Upper lobe of right lung (tissue), 1 donor: ENCODE results near the gene TEAD4. TPM values are rescaled to one million over a fixed set of nuclear protein-coding genes. Genes with fewer than 3 reads are reported as not detected.

Experiments used
- ATAC-seq: fragments of 200-7000 bp; cut with Tn5 transposase; one replicate; pipeline ENCODE4 v1.9.1; 2020; ENCODE audit warnings: mild to moderate bottlenecking, moderate library complexity
- DNase-seq: peaks from one replicate; pipeline ENCODE4 v3.0.0-alpha.2; 2020
- H3K27ac ChIP-seq: fragments of 200-600 bp; one replicate; pipeline ENCODE4 v1.8.0; 2022
- H3K27me3 ChIP-seq: fragments of 200-600 bp; one replicate; pipeline ENCODE4 v1.8.0; 2022; ENCODE audit warnings: mild to moderate bottlenecking
- H3K36me3 ChIP-seq: fragments of 200-600 bp; one replicate; pipeline ENCODE4 v1.8.0; 2022
- H3K4me1 ChIP-seq: fragments of 200-600 bp; one replicate; pipeline ENCODE4 v1.8.0; 2022
- H3K4me3 ChIP-seq: fragments of 200-600 bp; one replicate; pipeline ENCODE4 v1.8.0; 2022; ENCODE audit warnings: mild to moderate bottlenecking
- H3K9me3 ChIP-seq: fragments of 200-600 bp; one replicate; pipeline ENCODE4 v1.8.0; 2022
- CTCF ChIP-seq: fragments of 200-600 bp; IDR thresholded peaks from one replicate; pipeline ENCODE4 v1.8.0; 2022; ENCODE audit warnings: antibody characterized with exemption
- intact Hi-C: fragments of 100-400 bp; cut with DNase I; formaldehyde crosslinking; loops from one replicate; pipeline ENCODE4 v1.11.0; 2022
- total RNA-seq: library from RNA; stranded (reverse); fragmentation: NEBNext Ultra II Directional; extraction: Animal tissue kit (Norgen Biotek cat#: 25700); gene quantifications from one replicate; pipeline ENCODE4 v1.2.1, GENCODE V29; 2021
- donor health status: DM: no; HTN: yes; CAD: no; lungs with severe emphysema.

The TEAD4 gene
- total RNA-seq, 1 donor from 2014 or later, result 42.5 TPM

GRCh38 chr12:3054374-3054773, 95.2 kb downstream of the TEAD4 start:
- intact Hi-C loops, result no loop called here
- H3K9me3 ChIP-seq, result no peaks in the 10 kb centered on the region
- H3K36me3 ChIP-seq, result no peaks in the 10 kb centered on the region
- ATAC-seq (peak; percentile 72), DNase-seq (no peak)
- H3K27me3 ChIP-seq, result no peaks in the 10 kb centered on the region
- no peak for TF ChIP-seq CTCF
- H3K27ac ChIP-seq, result no peak overlapping the region
- peaks cover 7% of the 10 kb centered on the region for H3K4me1 ChIP-seq
- no peak overlapping the region for H3K4me3 ChIP-seq

- TF ChIP-seq CTCF, result no peak
- intact Hi-C loops, result no loop called here
- no peak overlapping the region for H3K27ac ChIP-seq
Observed at GRCh38 chr12:3055026-3055703, 96.0 kb downstream of the TEAD4 start.

GRCh38 chr12:3055704-3056467, 96.7 kb downstream of the TEAD4 start:
- peak; percentile 71 for ATAC-seq
- intact Hi-C loops, result no loop called here

More at GRCh38 chr12:3055026-3055703, 96.0 kb downstream of the TEAD4 start:
- DNase-seq, result no peak
- Histone ChIP-seq H3K9me3 (no peaks in the 10 kb centered on the region), H3K4me1 (peaks cover 7% of the 10 kb centered on the region), H3K36me3 (no peaks in the 10 kb centered on the region), H3K27me3 (no peaks in the 10 kb centered on the region), H3K4me3 (no peak overlapping the region)
- peak; percentile 33 for ATAC-seq

GRCh38 chr12:3061059-3061458, 101.9 kb downstream of the TEAD4 start:
- H3K4me1 ChIP-seq, result peaks cover under 1% of the 10 kb centered on the region
- intact Hi-C loops, result no loop called here
- H3K27ac ChIP-seq, result no peak overlapping the region
- no peaks in the 10 kb centered on the region for H3K9me3 ChIP-seq
- ATAC-seq (peak; percentile 13), DNase-seq (no peak)
- no peak for TF ChIP-seq CTCF
- no peaks in the 10 kb centered on the region for H3K36me3 ChIP-seq
- H3K27me3 ChIP-seq, result no peaks in the 10 kb centered on the region
- no peak overlapping the region for H3K4me3 ChIP-seq

More at GRCh38 chr12:3055704-3056467, 96.7 kb downstream of the TEAD4 start:
- Histone ChIP-seq H3K27ac (no peak overlapping the region), H3K36me3 (no peaks in the 10 kb centered on the region), H3K4me1 (peaks cover 7% of the 10 kb centered on the region), H3K9me3 (no peaks in the 10 kb centered on the region), H3K27me3 (no peaks in the 10 kb centered on the region), H3K4me3 (no peak overlapping the region)
- no peak for DNase-seq
- TF ChIP-seq CTCF, result no peak

- H3K27me3 ChIP-seq, result no peaks in the 10 kb centered on the region
- no peak overlapping the region for H3K4me3 ChIP-seq
- no peaks in the 10 kb centered on the region for H3K4me1 ChIP-seq
- ATAC-seq (no peak), DNase-seq (no peak)
- H3K27ac ChIP-seq, result no peak overlapping the region
- no peaks in the 10 kb centered on the region for H3K9me3 ChIP-seq
- no peaks in the 10 kb centered on the region for H3K36me3 ChIP-seq
- intact Hi-C loops, result no loop called here
- TF ChIP-seq CTCF, result no peak
Observed at GRCh38 chr12:3061501-3062215, 102.5 kb downstream of the TEAD4 start.
